Stimulated activated CD8-positive, alpha-beta memory T cell treated with anti-CD3 and anti-CD28 coated beads, Interleukin-15, amount 100 ng/mL, for 48 hours (primary cell): ENCODE measurements around the gene CEBPG.

ENCODE experiments used
- DNase-seq, 2 donors: peaks; one replicate each; pipeline ENCODE4 v3.0.0-alpha.2; 2020; ENCODE audit warnings: low read depth in 2 of 2

Gene CEBPG

GRCh38 chr19:33382006-33382405 is 8.5 kb downstream of the CEBPG start:
- no peak for DNase-seq

DNA sequence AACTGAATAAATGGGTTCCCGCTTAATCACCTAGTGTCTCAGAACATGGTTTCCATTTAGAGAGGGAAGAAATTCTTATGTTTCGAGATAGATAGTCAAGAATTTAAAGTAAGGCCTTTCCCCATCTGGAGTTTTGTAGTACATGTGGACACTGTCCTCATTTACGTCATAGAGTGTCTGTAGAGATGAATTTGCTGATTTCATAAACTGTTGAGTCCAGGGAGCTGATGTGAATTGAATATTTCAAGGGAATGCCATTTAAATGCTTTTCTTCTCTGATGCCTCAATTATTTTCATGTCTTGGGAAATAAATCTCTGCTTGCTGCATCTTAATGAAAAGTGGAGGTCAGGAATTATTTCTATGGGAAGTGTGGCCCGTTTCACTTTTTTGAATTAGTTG is 9.5 kb downstream of the CEBPG start:
- DNase-seq = no peak

GRCh38 chr19:33383720-33384292 is 10.3 kb downstream of the CEBPG start:
- no peak for DNase-seq

DNA sequence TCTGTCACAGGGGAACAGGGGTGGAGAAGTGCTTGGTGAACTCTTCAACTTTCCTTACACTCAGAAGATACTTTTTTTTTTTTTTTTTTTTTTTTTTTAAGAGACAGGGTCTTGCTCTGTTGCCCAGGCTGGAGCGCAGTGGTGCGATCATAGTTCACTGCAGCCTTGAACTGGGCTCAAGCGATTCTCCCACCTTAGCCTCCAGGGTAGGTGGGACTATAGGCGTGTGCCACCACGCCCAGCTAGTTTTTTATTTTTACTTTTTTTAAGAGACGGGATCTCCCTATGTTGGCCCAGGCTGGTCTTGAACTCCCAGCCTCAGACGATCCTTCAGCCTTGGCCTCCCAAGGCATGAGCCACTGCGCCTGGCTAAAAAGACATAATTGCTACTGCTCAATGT is 11.5 kb downstream of the CEBPG start:
- DNase-seq = no peak

GRCh38 chr19:33385956-33386355 is 12.4 kb downstream of the CEBPG start:
- DNase-seq = no peak

GRCh38 chr19:33386361-33386858 is 12.9 kb downstream of the CEBPG start:
- no peak for DNase-seq

GRCh38 chr19:33387351-33388230 is 14.1 kb downstream of the CEBPG start:
- no peak for DNase-seq

GRCh38 chr19:33388231-33388724 is 14.8 kb downstream of the CEBPG start:
- DNase-seq = no peak

DNA sequence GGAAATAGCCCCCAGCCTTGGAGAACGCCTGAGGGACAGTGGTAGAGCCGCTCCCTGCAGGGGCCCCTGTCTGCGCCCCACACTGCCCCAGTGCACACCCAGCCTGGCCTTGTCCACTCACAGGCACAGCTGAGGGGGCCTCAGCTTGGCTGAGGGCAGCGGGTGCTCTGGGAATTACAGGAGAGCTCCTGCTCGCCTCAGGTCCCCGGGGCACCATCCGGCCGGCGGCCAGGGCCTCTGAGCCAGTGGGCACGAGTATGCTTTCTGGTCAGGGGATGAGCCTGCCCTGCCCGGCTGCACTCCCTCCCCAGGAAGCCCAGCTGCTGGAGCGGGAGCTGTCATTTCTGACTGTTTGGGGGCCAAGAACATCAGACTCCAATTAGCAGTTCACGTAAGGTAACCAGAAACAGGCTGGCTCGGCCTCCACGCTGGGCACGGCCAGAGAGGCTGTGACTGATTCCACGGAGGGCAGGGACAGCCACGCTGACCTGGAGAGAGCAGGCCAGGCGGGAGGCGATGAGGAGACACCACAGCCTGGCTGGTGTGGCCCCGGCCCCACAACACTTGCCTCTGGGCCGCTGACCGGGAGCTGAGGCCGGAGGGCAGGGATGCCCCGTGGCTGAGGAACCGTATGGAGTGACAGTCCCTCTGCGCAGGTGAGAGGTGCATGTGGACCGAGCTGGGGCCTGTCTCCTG is 15.4 kb downstream of the CEBPG start:
- no peak for DNase-seq

GRCh38 chr19:33389421-33390100 is 16.1 kb downstream of the CEBPG start:
- no peak for DNase-seq

DNA sequence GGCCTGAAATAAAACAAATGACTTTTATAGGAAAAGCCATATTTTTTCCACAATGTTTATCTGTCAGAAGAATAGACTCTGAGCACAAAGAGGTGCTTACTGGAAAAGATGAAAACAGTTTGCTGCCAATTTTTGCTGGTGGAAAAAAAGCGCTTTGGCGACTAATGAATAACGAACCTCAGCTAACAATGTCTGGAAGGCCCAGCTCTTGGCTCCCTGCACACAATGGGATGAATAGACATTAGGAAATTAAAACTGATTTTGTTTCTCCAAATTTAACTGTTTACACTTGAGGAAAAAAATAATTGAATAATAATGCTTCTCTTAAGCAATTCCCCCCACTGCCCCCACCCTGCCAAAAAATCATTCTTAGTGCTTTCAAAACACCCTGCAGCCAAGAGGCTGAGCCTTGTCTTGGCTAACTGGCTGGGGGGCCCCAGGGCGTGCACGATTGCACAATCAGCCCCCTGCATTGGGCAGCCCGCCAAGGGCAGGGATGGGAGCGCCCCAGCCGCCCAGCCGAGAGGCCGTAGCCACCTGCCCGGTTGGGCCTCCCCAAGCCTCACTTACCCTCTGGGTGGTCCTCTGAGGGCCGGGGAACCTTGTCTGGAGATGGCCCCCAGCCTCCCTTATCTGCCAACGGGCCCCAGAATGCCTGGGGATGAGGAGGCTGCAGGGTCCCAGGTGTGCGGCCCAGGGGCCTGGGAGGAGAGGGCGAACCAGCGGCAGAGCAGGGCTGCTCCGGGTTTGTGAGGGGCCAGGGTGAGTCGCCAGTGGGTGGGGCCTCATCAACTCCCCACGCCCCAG is 16.8 kb downstream of the CEBPG start:
- DNase-seq = no peak

DNA sequence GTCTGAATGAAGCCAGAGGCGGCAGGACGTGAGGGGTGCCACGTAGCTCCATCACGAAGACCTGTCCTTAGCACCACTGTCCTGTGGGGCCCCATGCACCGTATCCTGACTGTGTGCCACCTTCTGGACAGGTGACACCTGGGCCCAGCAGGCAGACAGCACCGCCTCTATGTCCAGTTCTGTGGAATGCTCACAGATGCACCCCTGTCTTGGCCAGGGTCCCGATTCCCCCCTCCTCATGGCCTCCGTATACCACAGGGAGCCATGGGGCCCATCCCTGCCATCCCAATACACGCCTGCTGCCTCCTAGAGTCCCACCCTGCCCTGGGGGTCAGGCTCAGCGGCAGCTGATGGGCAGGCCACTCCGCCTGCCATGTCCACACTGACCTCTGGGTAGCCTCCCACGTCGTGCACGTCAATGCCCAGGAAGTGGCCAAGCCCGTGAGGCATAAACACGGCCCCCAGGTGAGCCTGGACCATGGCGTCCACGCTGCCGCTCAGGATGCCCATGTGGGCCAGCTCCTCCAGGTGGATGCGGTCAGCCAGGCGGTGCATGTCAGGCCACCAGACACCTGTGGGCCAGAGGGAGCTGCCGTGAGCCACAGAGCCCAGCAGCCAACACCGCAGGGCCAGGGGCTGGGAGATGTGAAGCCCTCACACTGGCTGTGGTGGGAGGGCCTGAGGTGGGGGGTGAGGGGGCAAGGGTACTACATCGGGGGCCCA is 17.6 kb downstream of the CEBPG start:
- DNase-seq = no peak

- DNase-seq = no peak
These were observed 18.2 kb downstream of the CEBPG start for GRCh38 chr19:33391631-33392249.

GRCh38 chr19:33392341-33393285 is 19.1 kb downstream of the CEBPG start:
- no peak for DNase-seq

- no peak for DNase-seq
These were observed 19.9 kb downstream of the CEBPG start for GRCh38 chr19:33393286-33394005.

DNA sequence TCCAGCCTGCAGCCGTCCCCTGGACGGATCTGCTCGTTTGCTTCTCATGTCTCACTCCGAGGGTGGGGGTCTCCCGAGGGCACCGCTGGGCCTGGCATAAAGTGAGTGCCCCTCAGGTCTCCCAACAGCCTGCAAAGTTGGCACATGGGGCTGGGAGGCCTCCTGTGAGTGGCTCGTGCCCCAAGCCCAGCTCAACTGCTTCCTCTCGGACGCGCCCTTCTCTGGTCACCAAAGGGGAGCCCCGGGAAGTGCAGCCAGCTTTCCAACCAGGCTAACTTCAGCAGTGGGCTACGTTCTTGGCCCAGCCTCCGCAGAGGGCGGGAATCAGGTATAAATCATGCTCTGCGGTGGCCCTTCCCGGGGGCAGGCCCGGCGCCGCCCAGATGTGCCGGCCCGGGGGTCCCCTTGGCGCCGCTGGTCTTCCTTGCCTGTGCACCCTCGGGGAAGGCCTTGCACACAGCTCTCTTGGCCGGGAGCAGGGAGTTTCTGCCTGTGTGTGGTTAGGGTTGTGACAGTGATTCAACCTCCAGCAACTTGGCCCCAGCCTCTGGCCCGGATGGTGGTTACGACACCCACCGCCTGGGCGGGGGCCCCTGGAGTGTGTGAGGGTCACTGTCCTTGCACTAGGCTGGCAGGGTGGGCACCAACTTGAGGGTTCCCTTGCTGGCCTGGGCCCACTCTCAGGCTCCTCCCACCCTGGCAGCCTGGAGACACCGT is 20.7 kb downstream of the CEBPG start:
- no peak for DNase-seq
